Measurements from ENCODE around the gene ZNF304.

GRCh38 chr19:57302020-57302465 is 49.0 kb upstream of the ZNF304 start:
- TF ChIP-seq CTCF (optimal IDR thresholded peaks at IDR 0.05 in 1 of 3, IDR thresholded peaks at IDR 0.05 in 1 of 3, conservative IDR thresholded peaks at IDR 0.05 in 1 of 3; ENCODE audit: extremely low read depth in 1 of 3, insufficient read depth in 2 of 3, low read length in 3 of 3) (peak in 1 of 3 experiments; percentile 26), EZH2 (IDR thresholded peaks at IDR 0.05; ENCODE audit: low read length) (no peak)

All from keratinocyte (primary cell).